Caco-2 (cell line): ENCODE results near the gene MRPL52. TPM values are rescaled to one million over a fixed set of nuclear protein-coding genes. Genes with fewer than 3 reads are reported as not detected.
A peak's percentile ranks its signal among the peaks of the same experiment; 100 is the strongest.

ENCODE experiments used
- BruUV-seq: library from RNA; stranded (reverse); fragments of 400-500 nt; replicated peaks from 2 replicates; lab custom pipeline; 2021; lab: Mats Ljungman, UMichigan
- CTCF ChIA-PET: fragments of 300-600 bp; sonication (Branson Sonifier 250); formaldehyde crosslinking; loops from one replicate; lab custom pipeline; 2022; ENCODE audit warnings: antibody characterized with exemption; lab: Charles Lee
- POLR2A ChIA-PET: fragments of 300-600 bp; sonication (Branson Sonifier 250); formaldehyde crosslinking; loops from one replicate; lab custom pipeline; 2022; ENCODE audit warnings: antibody characterized with exemption; lab: Charles Lee
- DNase-seq, 2 experiments: peaks; one replicate each; pipeline versions ENCODE4 v3.0.0 to v3.0.0-alpha.2; 2020 to 2022
- H3K27me3 ChIP-seq: replicated peaks from 2 replicates; pipeline ENCODE4 v1.6.0; 2011; ENCODE audit warnings: low read length; ENCODE audit not compliant: control insufficient read depth, insufficient read depth
- H3K36me3 ChIP-seq: 2 replicates; pipeline ENCODE4 v1.5.1; 2011; ENCODE audit warnings: low read length; ENCODE audit not compliant: control insufficient read depth, insufficient read depth
- H3K4me1 ChIP-seq: fragments of 250-450 bp; sonication (Bioruptor Pico); 2 replicates; pipeline ENCODE4 v1.5.1; 2020; ENCODE audit warnings: mild to moderate bottlenecking
- H3K4me3 ChIP-seq: 2 replicates; pipeline ENCODE4 v1.5.1; 2011; ENCODE audit warnings: low read depth, mild to moderate bottlenecking, control low read depth, low read length
- H3K9me3 ChIP-seq: fragments of 250-450 bp; sonication (Bioruptor Pico); 2 replicates; pipeline ENCODE4 v1.5.1; 2020; ENCODE audit warnings: mild to moderate bottlenecking, moderate library complexity
- H3K27ac Mint-ChIP-seq: one replicate; pipeline ENCODE4 v1.8.0; 2022; ENCODE audit warnings: mixed read lengths; ENCODE audit not compliant: unreplicated experiment
- H3K27me3 Mint-ChIP-seq: one replicate; pipeline ENCODE4 v1.8.0; 2022; ENCODE audit warnings: mixed read lengths; ENCODE audit not compliant: insufficient read depth, unreplicated experiment
- H3K36me3 Mint-ChIP-seq: one replicate; pipeline ENCODE4 v1.8.0; 2022; ENCODE audit warnings: mild to moderate bottlenecking, mixed read lengths; ENCODE audit not compliant: insufficient read depth, unreplicated experiment
- H3K4me1 Mint-ChIP-seq: one replicate; pipeline ENCODE4 v1.8.0; 2022; ENCODE audit warnings: low read depth, mixed read lengths; ENCODE audit not compliant: unreplicated experiment
- H3K4me3 Mint-ChIP-seq: one replicate; pipeline ENCODE4 v1.8.0; 2022; ENCODE audit warnings: mild to moderate bottlenecking, moderate library complexity, mixed read lengths; ENCODE audit not compliant: unreplicated experiment
- H3K9me3 Mint-ChIP-seq: one replicate; pipeline ENCODE4 v1.8.0; 2022; ENCODE audit warnings: mixed read lengths; ENCODE audit not compliant: unreplicated experiment
- CTCF ChIP-seq, 2 experiments: fragments of 200-600 bp in 1 of 2; IDR thresholded peaks; 1 replicate in 1 of 2; 2 replicates in 1 of 2; pipeline versions ENCODE4 v1.5.1 to v1.8.0; 2011 to 2022; ENCODE audit warnings: antibody characterized with exemption in 1 of 2, control low read depth in 1 of 2, inconsistent platforms in 1 of 2, low read depth in 1 of 2, low read length in 1 of 2, mild to moderate bottlenecking in 1 of 2, moderate library complexity in 1 of 2; ENCODE audit not compliant: insufficient read depth in 1 of 2, severe bottlenecking in 1 of 2, unreplicated experiment in 1 of 2
- intact Hi-C: fragments of 100-400 bp; cut with micrococcal nuclease; formaldehyde crosslinking; loops from one replicate; pipeline ENCODE4 v1.10.0; 2022; ENCODE audit not compliant: unreplicated experiment
- total RNA-seq: library from RNA; stranded (reverse); gene quantifications from 2 replicates; pipeline ENCODE4 v1.2.3, GENCODE V29; 2022

Gene MRPL52
- total RNA-seq, 1 experiment from 2014 or later: 149 TPM

- H3K9me3 ChIP-seq: no peaks in the 10 kb centered on the region
- Mint-ChIP-seq H3K9me3 (no peaks in the 10 kb centered on the region), H3K4me1 (peaks cover 17% of the 10 kb centered on the region), H3K27me3 (no peaks in the 10 kb centered on the region), H3K27ac (peak overlapping the region; percentile 87), H3K36me3 (peaks cover 54% of the 10 kb centered on the region), H3K4me3 (peak overlapping the region; percentile 85)
- peak in 1 of 2 experiments; percentile 10 for TF ChIP-seq CTCF (IDR thresholded peaks at IDR 0.05; ENCODE audit: insufficient read depth in 1 of 2, low read depth in 1 of 2, low read length in 1 of 2, severe bottlenecking in 1 of 2, unreplicated experiment in 1 of 2)
- peak overlapping the region; percentile 74 for H3K4me3 ChIP-seq
- peaks cover 16% of the 10 kb centered on the region for H3K4me1 ChIP-seq
- CTCF ChIA-PET: interaction anchor here (0.6 to 4.5 kb wide), 13 partner anchors 12 to 1529 kb away, joined by 3 to 22 read pairs (median 4); partner anchors contain the start of gene SLC7A7
- H3K27me3 ChIP-seq: no peaks in the 10 kb centered on the region
- intact Hi-C loops: loop anchor here (2.0 kb wide), 1 partner anchor 14 kb away; no protein-coding TSS in a partner anchor
- peaks cover 5% of the 10 kb centered on the region for H3K36me3 ChIP-seq
- POLR2A ChIA-PET: interaction anchor here (0.6 to 1.6 kb wide), 7 partner anchors 12 to 1381 kb away, joined by 3 to 13 read pairs (median 5); partner anchors contain the start of genes CHD8 and OXA1L
- BruUV-seq: no TSS peak
- peak; percentile 60 to 69 for DNase-seq
Observed at GRCh38 chr14:22837114-22837749, 7.5 kb downstream of the MRPL52 start.

GRCh38 chr14:22837750-22838538 is 8.3 kb downstream of the MRPL52 start:
- intact Hi-C loops: loop anchor here (2.0 kb wide), 1 partner anchor 15 kb away; no protein-coding TSS in a partner anchor
- peaks cover 16% of the 10 kb centered on the region for H3K4me1 ChIP-seq
- POLR2A ChIA-PET: interaction anchor here (0.6 to 1.6 kb wide), 7 partner anchors 13 to 1382 kb away, joined by 3 to 13 read pairs (median 5); partner anchors contain the start of genes CHD8 and OXA1L
- Mint-ChIP-seq H3K27ac (peak overlapping the region; percentile 87), H3K4me3 (peak overlapping the region; percentile 85), H3K4me1 (peaks cover 17% of the 10 kb centered on the region), H3K36me3 (peaks cover 55% of the 10 kb centered on the region), H3K27me3 (no peaks in the 10 kb centered on the region), H3K9me3 (no peaks in the 10 kb centered on the region)
- CTCF ChIA-PET: interaction anchor here (0.5 to 4.5 kb wide), 7 partner anchors 15 to 859 kb away, joined by 3 to 22 read pairs (median 5); no protein-coding TSS in a partner anchor
- no TSS peak for BruUV-seq
- H3K4me3 ChIP-seq: peak overlapping the region; percentile 74
- TF ChIP-seq CTCF (IDR thresholded peaks at IDR 0.05; ENCODE audit: insufficient read depth in 1 of 2, low read depth in 1 of 2, low read length in 1 of 2, severe bottlenecking in 1 of 2, unreplicated experiment in 1 of 2): no peak
- H3K9me3 ChIP-seq: no peaks in the 10 kb centered on the region
- H3K27me3 ChIP-seq: no peaks in the 10 kb centered on the region
- no peak for DNase-seq
- peaks cover 7% of the 10 kb centered on the region for H3K36me3 ChIP-seq

- TF ChIP-seq CTCF (IDR thresholded peaks at IDR 0.05; ENCODE audit: insufficient read depth in 1 of 2, low read depth in 1 of 2, low read length in 1 of 2, severe bottlenecking in 1 of 2, unreplicated experiment in 1 of 2): no peak
- ChIA-PET POLR2A (interaction anchor here (0.7 to 1.2 kb wide), 2 partner anchors 64 to 72 kb away, joined by 3 read pairs; partner anchors contain the start of gene OXA1L), CTCF (interaction anchor here (4.5 kb wide), 1 partner anchor 16 kb away, joined by 22 read pairs; no protein-coding TSS in a partner anchor)
- H3K27me3 Mint-ChIP-seq: no peaks in the 10 kb centered on the region
- H3K9me3 Mint-ChIP-seq: no peaks in the 10 kb centered on the region
- H3K27ac Mint-ChIP-seq: peak overlapping the region; percentile 87
- Histone ChIP-seq H3K9me3 (no peaks in the 10 kb centered on the region), H3K4me3 (no peak overlapping the region; the same call in 1 of the 2 replicates), H3K36me3 (peaks cover 7% of the 10 kb centered on the region), H3K4me1 (peaks cover 16% of the 10 kb centered on the region), H3K27me3 (no peaks in the 10 kb centered on the region)
- H3K36me3 Mint-ChIP-seq: peaks cover 55% of the 10 kb centered on the region
- H3K4me3 Mint-ChIP-seq: peak overlapping the region; percentile 85
- intact Hi-C loops: no loop called here
- no TSS peak for BruUV-seq
- peaks cover 17% of the 10 kb centered on the region for H3K4me1 Mint-ChIP-seq
- no peak for DNase-seq
Observed at GRCh38 chr14:22838631-22839041, 8.9 kb downstream of the MRPL52 start.
